OCI-LY7 (cell line): ENCODE measurements around the gene TRERF1.

ENCODE experiments used
- EZH2phosphoT487 ChIP-seq: fragments of 200-600 bp; sonication (generic); IDR thresholded peaks from 2 replicates; pipeline ENCODE4 v1.6.1; 2018; ENCODE audit warnings: low read depth, borderline replicate concordance, mild to moderate bottlenecking, mixed run types, antibody characterized with exemption, low read length, moderate library complexity, mixed read lengths
- TF ChIP-seq, protein P1 (sequence below): fragments of 200-600 bp; sonication (generic); conservative IDR thresholded peaks from 2 replicates; pipeline ENCODE4 v1.5.1; 2014; ENCODE audit warnings: mild to moderate bottlenecking, antibody characterized with exemption, low read length, moderate library complexity, mixed read lengths

DNA sequence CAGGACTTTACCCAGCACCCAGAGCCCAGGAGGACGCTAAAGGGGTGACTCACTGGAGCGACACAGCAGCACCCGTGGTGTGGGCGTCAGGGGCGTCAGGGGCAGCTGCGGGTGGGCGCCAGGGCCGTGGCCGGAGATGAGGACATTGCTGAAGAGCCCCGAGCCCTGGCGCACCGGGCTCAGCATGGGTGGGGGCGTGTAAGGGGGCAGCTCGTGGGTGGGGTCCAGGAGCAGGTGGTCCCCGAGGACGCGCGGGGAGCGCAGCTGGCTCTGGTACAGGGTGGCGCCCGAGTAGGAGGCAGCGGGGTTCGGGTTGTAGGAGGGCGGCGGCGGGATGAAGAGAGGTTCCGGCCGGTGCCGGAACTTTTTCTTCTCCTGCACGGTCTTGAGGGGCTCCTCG, 192.4 kb downstream of the TRERF1 start:
- TF ChIP-seq, protein P1, sequence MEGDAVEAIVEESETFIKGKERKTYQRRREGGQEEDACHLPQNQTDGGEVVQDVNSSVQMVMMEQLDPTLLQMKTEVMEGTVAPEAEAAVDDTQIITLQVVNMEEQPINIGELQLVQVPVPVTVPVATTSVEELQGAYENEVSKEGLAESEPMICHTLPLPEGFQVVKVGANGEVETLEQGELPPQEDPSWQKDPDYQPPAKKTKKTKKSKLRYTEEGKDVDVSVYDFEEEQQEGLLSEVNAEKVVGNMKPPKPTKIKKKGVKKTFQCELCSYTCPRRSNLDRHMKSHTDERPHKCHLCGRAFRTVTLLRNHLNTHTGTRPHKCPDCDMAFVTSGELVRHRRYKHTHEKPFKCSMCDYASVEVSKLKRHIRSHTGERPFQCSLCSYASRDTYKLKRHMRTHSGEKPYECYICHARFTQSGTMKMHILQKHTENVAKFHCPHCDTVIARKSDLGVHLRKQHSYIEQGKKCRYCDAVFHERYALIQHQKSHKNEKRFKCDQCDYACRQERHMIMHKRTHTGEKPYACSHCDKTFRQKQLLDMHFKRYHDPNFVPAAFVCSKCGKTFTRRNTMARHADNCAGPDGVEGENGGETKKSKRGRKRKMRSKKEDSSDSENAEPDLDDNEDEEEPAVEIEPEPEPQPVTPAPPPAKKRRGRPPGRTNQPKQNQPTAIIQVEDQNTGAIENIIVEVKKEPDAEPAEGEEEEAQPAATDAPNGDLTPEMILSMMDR: no peak
- TF ChIP-seq EZH2phosphoT487: no peak
